PC-3 (cell line): ENCODE results near the gene MARCKSL1. TPM values are rescaled to one million over a fixed set of nuclear protein-coding genes. Genes with fewer than 3 reads are reported as not detected.

Experiments
- ATAC-seq: fragments of 200-7000 bp; cut with Tn5 transposase; 2 replicates; pipeline ENCODE4 v1.9.1; 2020; ENCODE audit warnings: mild to moderate bottlenecking, moderate library complexity
- BruUV-seq: library from RNA; stranded (reverse); fragments of 400-500 nt; replicated peaks from 2 replicates; lab custom pipeline; 2021; lab: Mats Ljungman, UMichigan
- CTCF ChIA-PET: fragments of 300-600 bp; sonication (Branson Sonifier 250); formaldehyde crosslinking; loops from one replicate; lab custom pipeline; 2022; ENCODE audit warnings: antibody characterized with exemption; lab: Charles Lee
- POLR2A ChIA-PET: fragments of 300-600 bp; sonication (Branson Sonifier 250); formaldehyde crosslinking; loops from one replicate; lab custom pipeline; 2022; ENCODE audit warnings: antibody characterized with exemption; ENCODE audit not compliant: unreplicated experiment; lab: Charles Lee
- DNase-seq: peaks from one replicate; pipeline ENCODE4 v3.0.0-alpha.2; 2015
- H2AFZ ChIP-seq: fragments of 300-600 bp; sonication (generic); 2 replicates; pipeline ENCODE4 v1.6.0; 2016; ENCODE audit warnings: antibody characterized with exemption, low read length
- H3F3A ChIP-seq: fragments of 300-600 bp; sonication (generic); one replicate; pipeline ENCODE4 v1.6.0; 2017; ENCODE audit warnings: antibody characterized with exemption, low read length, control low read depth, mild to moderate bottlenecking; ENCODE audit not compliant: unreplicated experiment
- H3K27ac ChIP-seq: fragments of 300-600 bp; sonication (generic); 2 replicates; pipeline ENCODE4 v1.5.1; 2016; ENCODE audit warnings: mild to moderate bottlenecking, low read length
- H3K27me3 ChIP-seq: fragments of 300-600 bp; sonication (generic); 2 replicates; pipeline ENCODE4 v1.6.1; 2016; ENCODE audit warnings: low read length, mixed read lengths
- H3K36me3 ChIP-seq: fragments of 300-600 bp; sonication (generic); 2 replicates; pipeline ENCODE4 v1.6.1; 2016; ENCODE audit warnings: low read depth, mixed run types, low read length, mixed read lengths
- H3K4me1 ChIP-seq: fragments of 300-600 bp; sonication (generic); 2 replicates; pipeline ENCODE4 v1.5.1; 2016; ENCODE audit warnings: low read length; ENCODE audit not compliant: insufficient read depth
- H3K4me2 ChIP-seq: fragments of 300-600 bp; sonication (generic); 2 replicates; pipeline ENCODE4 v1.6.0; 2016; ENCODE audit warnings: low read length
- H3K4me3 ChIP-seq: fragments of 300-600 bp; sonication (generic); 2 replicates; pipeline ENCODE4 v1.5.1; 2016; ENCODE audit warnings: mild to moderate bottlenecking, low read length, mixed read lengths
- H3K79me2 ChIP-seq: fragments of 300-600 bp; sonication (generic); 2 replicates; pipeline ENCODE4 v1.6.1; 2017; ENCODE audit warnings: low read length, mixed read lengths
- H3K9ac ChIP-seq: fragments of 300-600 bp; sonication (generic); 2 replicates; pipeline ENCODE4 v1.6.0; 2016; ENCODE audit warnings: mild to moderate bottlenecking, low read length
- H3K9me2 ChIP-seq: fragments of 300-600 bp; sonication (generic); replicated peaks from 2 replicates; pipeline ENCODE4 v1.6.1; 2016; ENCODE audit warnings: mixed run types, low read length, mixed read lengths
- H3K9me3 ChIP-seq: fragments of 300-600 bp; sonication (generic); 2 replicates; pipeline ENCODE4 v1.6.1; 2016; ENCODE audit warnings: low read length, mixed read lengths
- H4K20me1 ChIP-seq: fragments of 300-600 bp; sonication (generic); 2 replicates; pipeline ENCODE4 v1.6.1; 2016; ENCODE audit warnings: low read length, mixed read lengths
- EZH2 ChIP-seq: fragments of 300-600 bp; sonication (generic); IDR thresholded peaks from one replicate; pipeline ENCODE4 v1.6.1; 2017; ENCODE audit warnings: antibody characterized with exemption, mild to moderate bottlenecking, low read length; ENCODE audit not compliant: unreplicated experiment
- EZH2phosphoT487 ChIP-seq: fragments of 300-600 bp; sonication (generic); IDR thresholded peaks from 2 replicates; pipeline ENCODE4 v1.6.1; 2018; ENCODE audit warnings: mild to moderate bottlenecking, antibody characterized with exemption, low read length, borderline replicate concordance
- intact Hi-C: fragments of 100-400 bp; cut with micrococcal nuclease; formaldehyde crosslinking; loops from 2 replicates; pipeline ENCODE4 v1.9.0; 2023
- total RNA-seq: library from RNA; depleted of rRNA; stranded (reverse); fragments of >200 nt; gene quantifications from 2 replicates; pipeline ENCODE4 v1.2.3, GENCODE V29; 2014
- TF ChIP-seq, protein P1 (sequence below): fragments of 300-600 bp; sonication (generic); conservative IDR thresholded peaks from 2 replicates; pipeline ENCODE4 v1.5.1; 2017; ENCODE audit warnings: antibody characterized with exemption, low read depth, mild to moderate bottlenecking, low read length

MARCKSL1 gene
- total RNA-seq, 1 experiment from 2014 or later = 159 TPM

DNA sequence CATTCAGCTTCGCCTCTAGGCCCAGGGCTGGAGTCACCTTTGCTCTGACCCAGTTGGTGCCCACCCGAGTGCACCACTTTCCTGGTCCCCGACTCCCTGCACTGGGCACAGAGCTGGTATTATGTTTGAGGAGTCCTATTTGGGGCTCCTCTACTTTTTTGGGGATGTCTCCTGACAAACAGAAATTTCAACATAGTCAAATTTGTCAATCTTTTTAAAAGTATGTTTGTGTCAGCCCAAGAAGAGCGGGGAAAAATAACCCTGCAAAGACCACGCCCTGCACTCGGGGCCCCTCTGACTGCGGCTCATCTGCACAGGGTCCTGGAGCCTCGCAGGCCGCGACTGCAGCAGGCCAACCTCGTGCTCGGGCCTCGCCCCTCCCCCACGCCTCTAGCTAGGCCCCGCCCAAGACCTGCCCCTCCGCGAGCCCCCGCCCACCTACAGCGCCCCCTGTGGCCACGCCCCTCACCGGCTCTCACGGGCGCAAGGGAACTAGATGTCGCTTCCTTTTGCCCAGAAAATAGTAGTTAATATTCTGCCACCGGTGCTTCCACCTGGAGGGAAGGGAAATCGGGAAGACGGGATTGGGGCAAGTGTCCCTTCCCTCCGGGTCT is 14.9 kb upstream of the MARCKSL1 start:
- DNase-seq (no peak), ATAC-seq (peak; percentile 56)
- Histone ChIP-seq H3F3A (no peaks in the 10 kb centered on the region), H3K9ac (peak overlapping the region; percentile 88), H3K27me3 (no peaks in the 10 kb centered on the region), H4K20me1 (no peaks in the 10 kb centered on the region), H3K9me2 (no peaks in the 10 kb centered on the region), H2AFZ (peak overlapping the region; percentile 93), H3K4me2 (peak overlapping the region; percentile 96), H3K27ac (peak overlapping the region; percentile 38), H3K79me2 (no peaks in the 10 kb centered on the region), H3K9me3 (no peaks in the 10 kb centered on the region), H3K4me3 (peak overlapping the region; percentile 81), H3K36me3 (no peaks in the 10 kb centered on the region), H3K4me1 (peaks cover 13% of the 10 kb centered on the region)
- CTCF ChIA-PET = interaction anchor here (1.1 kb wide), 1 partner anchor 29 kb away, joined by 9 read pairs; no protein-coding TSS in a partner anchor
- TF ChIP-seq, protein P1, sequence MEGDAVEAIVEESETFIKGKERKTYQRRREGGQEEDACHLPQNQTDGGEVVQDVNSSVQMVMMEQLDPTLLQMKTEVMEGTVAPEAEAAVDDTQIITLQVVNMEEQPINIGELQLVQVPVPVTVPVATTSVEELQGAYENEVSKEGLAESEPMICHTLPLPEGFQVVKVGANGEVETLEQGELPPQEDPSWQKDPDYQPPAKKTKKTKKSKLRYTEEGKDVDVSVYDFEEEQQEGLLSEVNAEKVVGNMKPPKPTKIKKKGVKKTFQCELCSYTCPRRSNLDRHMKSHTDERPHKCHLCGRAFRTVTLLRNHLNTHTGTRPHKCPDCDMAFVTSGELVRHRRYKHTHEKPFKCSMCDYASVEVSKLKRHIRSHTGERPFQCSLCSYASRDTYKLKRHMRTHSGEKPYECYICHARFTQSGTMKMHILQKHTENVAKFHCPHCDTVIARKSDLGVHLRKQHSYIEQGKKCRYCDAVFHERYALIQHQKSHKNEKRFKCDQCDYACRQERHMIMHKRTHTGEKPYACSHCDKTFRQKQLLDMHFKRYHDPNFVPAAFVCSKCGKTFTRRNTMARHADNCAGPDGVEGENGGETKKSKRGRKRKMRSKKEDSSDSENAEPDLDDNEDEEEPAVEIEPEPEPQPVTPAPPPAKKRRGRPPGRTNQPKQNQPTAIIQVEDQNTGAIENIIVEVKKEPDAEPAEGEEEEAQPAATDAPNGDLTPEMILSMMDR = peak; percentile 46; the same call in 1 of the 2 replicates
- TF ChIP-seq EZH2 = no peak
- TSS peak; percentile 68 for BruUV-seq
- intact Hi-C loops = loop anchor here (1.0 kb wide), 2 partner anchors 15 to 43 kb away; partner anchors contain the start of genes BSDC1 and MARCKSL1
- POLR2A ChIA-PET = interaction anchor here (0.6 kb wide), 1 partner anchor 135 kb away, joined by 4 read pairs; no protein-coding TSS in a partner anchor

DNA sequence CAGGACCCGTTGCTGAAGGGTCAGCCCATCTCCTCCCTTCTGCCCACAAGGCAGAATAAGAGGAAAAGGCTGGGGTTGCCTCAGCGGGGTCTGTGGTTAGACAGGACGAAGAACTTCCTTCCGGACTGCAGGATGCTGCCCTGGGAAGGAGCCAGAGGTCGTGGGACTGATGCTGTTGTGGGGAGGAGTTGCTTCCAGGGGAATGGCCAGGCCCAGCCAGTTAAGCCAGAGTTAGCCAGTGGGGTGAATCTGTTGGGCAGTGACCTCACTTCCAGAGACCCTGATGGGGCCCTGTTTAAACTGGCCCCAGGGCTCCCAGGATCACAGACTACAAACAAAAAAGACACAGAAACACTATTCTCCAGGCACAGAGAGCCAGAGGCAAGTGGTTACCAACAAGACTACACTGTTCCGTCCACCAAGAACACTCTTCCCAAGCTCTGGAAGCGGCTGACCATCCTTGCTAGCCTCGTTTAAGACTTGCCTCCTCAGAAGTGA is 13.2 kb upstream of the MARCKSL1 start:
- TF ChIP-seq, protein P1 = no peak
- TF ChIP-seq EZH2 (no peak), EZH2phosphoT487 (no peak)
- H3K9ac ChIP-seq = no peak overlapping the region
- no peaks in the 10 kb centered on the region for H3K27me3 ChIP-seq
- ChIA-PET CTCF (no interaction called here), POLR2A (no interaction called here)
- BruUV-seq = no TSS peak
- H3K4me3 ChIP-seq = no peak overlapping the region
- no peaks in the 10 kb centered on the region for H3K9me2 ChIP-seq
- no peak overlapping the region for H2AFZ ChIP-seq
- ATAC-seq (no peak), DNase-seq (no peak)
- no peaks in the 10 kb centered on the region for H3K79me2 ChIP-seq
- no peak overlapping the region for H3K4me2 ChIP-seq
- peaks cover 13% of the 10 kb centered on the region for H3K4me1 ChIP-seq
- H4K20me1 ChIP-seq = no peaks in the 10 kb centered on the region
- intact Hi-C loops = no loop called here
- no peaks in the 10 kb centered on the region for H3K9me3 ChIP-seq
- H3K36me3 ChIP-seq = no peaks in the 10 kb centered on the region
- H3F3A ChIP-seq = no peaks in the 10 kb centered on the region
- H3K27ac ChIP-seq = no peak overlapping the region
